GM21786 (cell line): ENCODE measurements around the gene NEAT1.

Source experiments
- ATAC-seq: cut with Tn5 transposase; IDR thresholded peaks from one replicate; pipeline ENCODE4 v1.9.1; 2021; ENCODE audit not compliant: unreplicated experiment

The NEAT1 gene

DNA sequence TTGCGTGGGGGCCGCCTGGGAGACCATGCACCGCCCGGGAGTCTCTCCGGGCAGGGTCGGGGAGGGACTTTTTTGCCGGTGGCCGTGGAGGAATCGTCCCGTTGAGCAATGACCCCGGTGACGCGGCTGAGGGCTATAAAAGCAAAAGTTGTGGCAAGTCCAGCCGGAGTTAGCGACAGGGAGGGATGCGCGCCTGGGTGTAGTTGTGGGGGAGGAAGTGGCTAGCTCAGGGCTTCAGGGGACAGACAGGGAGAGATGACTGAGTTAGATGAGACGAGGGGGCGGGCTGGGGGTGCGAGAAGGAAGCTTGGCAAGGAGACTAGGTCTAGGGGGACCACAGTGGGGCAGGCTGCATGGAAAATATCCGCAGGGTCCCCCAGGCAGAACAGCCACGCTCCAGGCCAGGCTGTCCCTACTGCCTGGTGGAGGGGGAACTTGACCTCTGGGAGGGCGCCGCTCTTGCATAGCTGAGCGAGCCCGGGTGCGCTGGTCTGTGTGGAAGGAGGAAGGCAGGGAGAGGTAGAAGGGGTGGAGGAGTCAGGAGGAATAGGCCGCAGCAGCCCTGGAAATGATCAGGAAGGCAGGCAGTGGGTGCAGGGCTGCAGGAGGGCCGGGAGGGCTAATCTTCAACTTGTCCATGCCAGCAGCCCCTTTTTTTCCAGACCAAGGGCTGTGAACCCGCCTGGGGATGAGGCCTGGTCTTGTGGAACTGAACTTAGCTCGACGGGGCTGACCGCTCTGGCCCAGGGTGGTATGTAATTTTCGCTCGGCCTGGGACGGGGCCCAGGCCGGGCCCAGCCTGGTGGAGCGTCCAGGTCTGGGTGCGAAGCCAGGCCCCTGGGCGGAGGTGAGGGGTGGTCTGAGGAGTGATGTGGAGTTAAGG lies at the start of gene NEAT1:
Gene NEAT1 (plus strand): TSS at position 166 of the 883 bp plus-strand sequence.
- no peak for ATAC-seq

DNA sequence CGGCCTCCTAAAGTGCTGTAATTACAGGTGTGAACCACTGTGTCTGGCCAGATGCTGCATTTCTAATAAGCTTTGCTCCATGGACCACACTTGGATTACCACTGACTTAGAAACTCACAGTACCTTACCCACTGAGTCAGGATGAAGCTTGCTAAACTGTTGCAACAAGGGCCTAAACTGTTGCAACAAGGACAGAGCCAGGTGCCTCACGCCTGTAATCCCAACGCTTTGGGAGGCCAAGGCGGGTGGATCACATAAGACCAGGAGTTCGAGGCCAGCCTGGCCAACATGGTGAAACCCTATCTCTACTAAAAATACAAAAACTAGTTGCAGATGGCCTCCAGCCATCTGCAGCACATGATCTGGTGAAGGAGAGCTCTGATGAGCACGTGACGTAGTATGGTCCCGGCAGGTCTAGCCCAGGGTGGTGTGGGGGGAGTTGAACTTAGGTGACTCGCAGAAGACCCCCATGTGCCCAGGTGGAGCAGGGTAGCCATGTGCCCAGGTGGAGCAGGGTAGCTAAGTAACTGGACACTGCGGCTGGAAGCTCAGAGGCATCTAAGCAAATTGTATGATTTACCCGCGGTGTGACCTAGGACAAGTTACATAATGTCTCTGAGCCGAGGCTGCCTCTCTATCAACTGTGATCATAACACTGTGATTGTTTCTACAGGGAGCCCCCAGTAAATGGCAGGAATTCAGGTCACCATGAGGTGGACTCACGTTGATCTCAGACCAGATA lies 48.6 kb upstream of the NEAT1 start:
- no peak for ATAC-seq

DNA sequence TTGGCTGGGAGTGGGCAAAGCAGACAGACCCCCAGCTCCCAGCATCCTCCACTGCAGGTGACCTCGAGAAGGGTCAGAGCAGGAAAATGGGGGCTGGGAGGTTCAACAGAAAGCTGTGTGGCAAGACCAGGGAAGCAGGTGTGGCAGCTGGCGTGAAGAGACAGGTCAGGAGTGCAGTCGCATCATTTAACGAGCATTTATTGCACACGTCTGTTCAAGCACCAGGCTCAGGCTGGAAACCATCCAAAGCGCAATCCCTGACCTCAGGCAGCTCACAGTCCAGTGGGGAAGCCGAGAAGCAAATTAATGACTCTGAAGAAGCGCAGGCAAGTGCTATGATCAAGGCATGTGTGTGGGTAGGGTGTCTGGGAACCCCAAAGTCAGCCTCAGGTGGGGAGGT lies 47.6 kb upstream of the NEAT1 start:
- ATAC-seq: no peak

- no peak for ATAC-seq
Observed at GRCh38 chr11:65376138-65376713, 46.4 kb upstream of the NEAT1 start.

DNA sequence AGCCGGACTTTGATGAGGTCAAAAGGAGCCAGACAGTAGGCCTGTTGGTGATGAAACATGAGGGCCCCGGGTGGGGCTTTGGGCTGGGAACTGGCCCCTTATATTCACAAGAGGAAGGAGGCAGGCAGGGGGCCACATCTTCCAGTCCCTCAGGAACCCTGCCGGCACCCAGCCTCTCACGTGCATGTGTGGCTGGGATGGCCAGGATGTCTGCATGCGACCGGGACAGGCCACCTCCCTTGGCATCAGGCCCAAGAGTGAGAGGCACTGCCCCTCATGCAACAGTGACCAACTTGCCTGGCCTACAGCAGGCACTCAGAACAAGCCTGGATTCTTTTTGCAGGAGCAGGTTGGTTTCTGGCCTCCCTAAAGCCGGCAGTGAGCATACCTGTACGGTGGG lies 45.6 kb upstream of the NEAT1 start:
- ATAC-seq: no peak

DNA sequence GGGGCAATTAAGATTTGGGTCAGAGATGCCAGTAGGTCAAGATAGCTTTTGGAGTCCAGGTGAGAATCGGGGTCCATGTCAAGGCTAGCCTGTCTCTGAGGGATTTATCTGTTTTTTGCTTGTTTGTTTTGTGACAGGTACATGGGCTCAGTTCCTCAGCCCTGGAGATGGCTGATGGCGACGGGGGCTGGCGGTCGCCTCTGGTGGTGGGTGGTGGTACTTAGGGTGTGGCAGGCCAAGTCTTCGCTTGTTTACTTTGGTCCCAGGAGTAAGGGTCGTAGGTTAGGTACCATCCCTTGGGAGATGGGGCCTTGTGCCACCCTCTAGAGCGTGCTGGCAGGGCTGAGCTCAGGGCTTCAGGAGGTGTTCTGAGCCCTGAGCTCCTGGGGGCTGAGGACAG lies 44.8 kb upstream of the NEAT1 start:
- no peak for ATAC-seq

DNA sequence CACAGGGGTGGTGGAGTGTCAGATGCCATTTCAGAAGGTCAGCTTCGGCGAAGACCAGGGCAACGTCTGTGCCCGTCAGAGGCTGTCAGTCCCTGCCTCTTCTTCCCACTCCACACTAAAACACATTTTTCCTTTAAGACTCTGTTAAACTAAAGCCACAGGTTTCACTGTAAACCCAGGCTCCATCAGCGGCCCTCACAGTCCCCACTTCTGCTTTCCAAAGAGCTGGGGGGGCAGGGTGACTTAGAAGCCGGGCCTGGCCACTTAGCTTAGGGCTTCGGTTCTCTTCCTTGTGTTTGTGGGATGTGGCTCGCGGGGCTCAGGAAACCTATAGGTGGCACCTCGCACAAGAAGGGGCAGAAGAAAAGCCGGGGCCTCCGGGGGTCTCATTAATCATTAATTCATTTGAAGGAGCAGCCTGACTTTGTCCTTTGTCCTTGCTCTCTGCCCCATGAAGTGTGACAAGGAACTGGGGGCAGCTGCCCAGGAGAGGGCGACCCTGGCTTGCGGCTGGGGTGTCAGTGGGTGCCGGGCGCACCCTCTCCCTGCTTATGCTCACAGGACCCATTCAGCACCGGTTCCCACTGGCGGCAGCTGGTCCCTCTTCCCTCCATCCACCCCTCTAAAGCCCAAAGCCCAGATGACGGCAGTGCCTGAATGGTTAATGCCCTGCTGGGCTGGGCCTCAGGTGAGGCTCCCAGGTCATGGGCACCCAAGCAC lies 44.2 kb upstream of the NEAT1 start:
- no peak for ATAC-seq

DNA sequence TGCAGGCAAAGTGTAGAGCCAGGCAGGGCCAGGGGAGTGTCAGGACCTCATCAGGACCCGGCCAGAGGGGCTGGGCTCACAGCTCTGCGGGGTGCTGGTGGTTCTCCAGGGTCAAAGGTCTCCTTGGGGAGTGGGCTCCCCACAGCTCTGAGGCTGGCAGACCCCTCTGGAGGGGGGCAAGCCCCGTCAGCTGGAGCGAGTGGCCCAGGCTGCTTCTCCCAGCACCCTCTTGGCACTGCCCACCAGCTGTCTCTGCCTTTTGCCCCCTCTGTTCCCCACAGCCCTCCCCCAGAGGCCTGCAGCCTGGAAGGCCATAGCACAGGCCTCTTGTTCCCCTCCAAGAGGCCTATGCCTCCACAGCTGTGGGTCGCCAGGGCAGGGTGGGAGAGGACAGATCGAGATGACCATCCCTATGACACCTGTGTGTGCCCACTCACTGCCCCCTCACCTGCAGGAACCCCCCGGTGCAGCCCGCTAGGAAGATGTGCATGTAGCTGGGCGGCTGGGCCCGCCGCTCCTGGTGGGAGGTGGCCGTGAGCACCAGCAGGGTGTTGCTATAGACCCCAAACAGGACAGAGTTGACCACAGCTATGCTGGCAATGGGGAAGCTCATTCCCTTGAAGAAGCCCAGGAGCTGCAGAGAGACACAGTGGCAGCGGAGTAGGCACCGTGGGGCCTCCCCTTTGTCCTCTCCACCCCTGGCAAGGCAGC lies 43.5 kb upstream of the NEAT1 start:
- no peak for ATAC-seq

GRCh38 chr11:65379698-65380459 lies 42.7 kb upstream of the NEAT1 start:
- no peak for ATAC-seq

DNA sequence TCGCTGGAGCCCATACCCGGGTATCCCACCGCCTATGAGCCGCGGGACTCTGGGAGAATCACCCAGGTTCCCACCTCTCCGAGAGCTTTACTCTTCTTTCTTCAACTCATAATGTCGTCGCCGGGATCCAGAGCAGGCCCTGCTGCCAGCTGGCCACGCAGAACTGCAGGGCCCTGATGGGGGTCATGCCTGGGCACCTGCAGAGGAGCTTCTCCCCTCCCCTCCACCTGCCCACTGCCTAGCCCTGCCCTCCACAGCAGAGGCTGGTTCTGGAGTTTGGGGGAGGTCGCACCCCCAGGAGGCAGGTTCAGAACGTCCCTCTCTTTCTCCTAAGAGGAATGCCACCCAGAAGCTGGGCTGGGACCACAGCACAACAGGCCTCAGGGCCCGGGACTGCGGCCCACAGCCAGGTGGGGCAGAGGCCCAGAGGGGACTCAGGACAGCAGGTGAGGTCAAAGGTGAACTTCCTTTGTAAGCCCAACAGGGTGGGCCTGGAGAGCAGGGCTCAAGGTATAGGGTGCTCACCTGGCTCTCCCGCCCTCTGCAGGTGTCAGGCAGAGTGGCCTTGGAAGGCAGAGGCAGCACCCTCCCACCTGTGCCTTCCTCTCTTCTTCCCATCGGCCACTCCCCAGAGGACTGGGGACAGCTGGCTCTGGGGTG lies 42.0 kb upstream of the NEAT1 start:
- no peak for ATAC-seq

- no peak for ATAC-seq
Observed at GRCh38 chr11:65381716-65382032, 40.9 kb upstream of the NEAT1 start.

DNA sequence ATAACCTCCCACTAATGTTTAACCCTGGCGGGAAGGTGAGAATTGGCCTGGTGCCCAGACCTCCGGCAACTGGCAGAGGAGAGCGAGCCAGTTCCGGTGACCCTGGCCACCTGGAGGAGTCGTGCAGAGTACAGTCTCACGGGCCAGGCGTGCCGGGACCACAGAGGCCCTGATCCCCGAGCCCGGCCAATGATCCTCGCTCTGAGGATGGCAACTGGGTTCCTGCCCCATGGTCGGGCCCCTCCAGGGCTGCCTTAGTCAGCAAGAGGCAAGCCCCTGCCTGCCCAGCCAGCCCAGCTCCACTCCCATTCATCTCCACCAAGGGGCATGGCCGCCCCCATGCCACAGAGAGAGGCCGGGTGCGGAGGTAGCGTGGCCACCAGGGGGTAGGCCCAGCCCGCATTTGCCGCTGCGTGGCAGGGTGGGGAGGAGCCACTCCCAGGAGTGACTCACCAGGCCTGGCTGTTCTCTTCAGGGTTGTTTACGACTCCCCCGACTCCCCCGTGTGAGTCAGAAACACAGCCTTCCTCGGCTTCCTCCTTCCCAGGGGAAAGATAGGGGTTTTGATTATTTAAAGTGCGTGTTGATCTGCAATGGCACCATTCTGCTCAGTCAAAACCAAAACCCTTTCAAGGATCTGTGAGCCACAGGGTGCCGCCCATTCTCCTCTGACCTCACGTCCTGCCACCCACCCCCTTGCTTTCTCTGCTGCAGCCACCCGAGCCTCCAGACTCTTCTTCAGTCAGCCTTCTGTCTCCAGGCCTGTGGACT lies 40.4 kb upstream of the NEAT1 start, which contains the start of gene SLC25A45:
Gene SLC25A45 (minus strand): TSS at position 614 of the 771 bp plus-strand sequence. CDS start 695 bp downstream, outside the sequence.
- peak; percentile 64 for ATAC-seq

DNA sequence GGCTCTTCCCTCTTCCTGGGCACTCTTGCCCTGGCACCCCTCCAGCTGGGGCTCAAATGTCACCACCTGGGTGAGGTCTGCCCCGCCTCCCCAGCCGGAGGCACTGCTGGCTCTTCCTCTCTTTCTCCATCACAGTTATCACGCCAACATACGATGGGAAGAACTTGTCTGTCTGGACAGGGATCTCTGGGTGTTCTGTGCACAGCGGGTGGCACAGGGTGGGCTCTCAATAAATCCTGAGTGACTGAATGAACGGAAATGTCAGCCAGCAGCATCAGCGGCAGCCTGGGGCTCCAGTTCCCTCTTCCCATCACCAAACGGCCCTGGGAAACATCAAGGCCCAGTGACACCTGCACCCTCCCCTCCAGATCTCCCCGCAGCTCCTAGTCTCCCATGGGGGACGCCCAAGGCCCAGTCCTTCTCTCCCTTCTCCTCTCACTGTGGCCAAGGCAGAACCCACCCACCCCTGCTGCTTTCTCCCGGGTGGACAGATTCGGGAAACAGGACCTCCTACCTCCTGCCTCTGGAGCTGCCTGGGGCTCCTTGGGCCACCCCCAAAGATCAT lies 39.7 kb upstream of the NEAT1 start:
- ATAC-seq: no peak

DNA sequence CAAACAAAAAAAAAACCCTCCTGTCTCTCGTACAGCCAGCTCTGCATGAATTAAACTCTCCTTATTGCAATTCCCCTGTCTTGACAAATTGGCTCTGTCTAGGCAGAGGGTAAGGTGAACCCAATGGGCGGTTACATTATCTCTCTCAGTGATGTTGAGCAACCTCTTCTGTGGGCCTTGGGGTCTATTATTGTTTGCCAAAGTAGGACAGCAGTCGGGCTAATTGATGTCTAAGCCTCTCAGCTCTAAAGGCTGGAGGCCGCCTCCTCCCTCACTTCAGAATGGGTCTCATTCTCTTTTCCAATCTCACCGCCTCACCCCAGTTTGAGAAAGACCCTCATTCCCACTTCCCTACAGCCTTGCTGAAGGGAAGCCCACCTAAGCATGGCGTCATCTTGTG lies 38.8 kb upstream of the NEAT1 start:
- ATAC-seq: no peak

- ATAC-seq: no peak
Observed at GRCh38 chr11:65384301-65384889, 38.2 kb upstream of the NEAT1 start.

GRCh38 chr11:65386307-65387140 lies 36.1 kb upstream of the NEAT1 start, which contains the start of gene FRMD8:
Gene FRMD8, plus strand, starts transcription at chr11:65386637. Its CDS starts 400 bp downstream, at chr11:65387037.
- peak; percentile 27 for ATAC-seq

DNA sequence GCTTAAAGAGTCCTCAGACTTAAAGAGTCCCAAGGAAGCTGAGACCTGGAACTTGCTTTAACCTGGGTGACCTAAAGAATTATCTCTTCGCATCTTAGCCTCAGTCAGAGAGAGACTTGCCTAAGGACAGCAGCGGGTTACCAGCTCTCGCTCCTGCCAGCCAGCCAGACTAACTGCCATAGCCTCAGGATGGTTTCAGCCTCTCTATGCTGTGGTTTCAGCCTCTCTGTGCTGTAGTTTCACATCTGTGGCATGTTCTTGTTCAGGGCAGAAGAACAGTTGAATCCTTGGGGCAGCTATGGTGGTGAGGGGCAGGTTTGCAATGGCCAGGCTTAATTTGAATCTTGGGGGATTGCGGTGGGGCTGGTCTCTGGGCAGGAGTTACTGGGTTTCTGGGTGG lies 33.9 kb upstream of the NEAT1 start:
- ATAC-seq: no peak
